Naive thymus-derived CD8-positive, alpha-beta T cell (primary cell): ENCODE results near the gene TMEM63B. TPM values are rescaled to one million over a fixed set of nuclear protein-coding genes. Genes with fewer than 3 reads are reported as not detected.
"Not testable (repeated sequence)": the region's sequence is repeated elsewhere in the genome, so short reads cannot be mapped to it uniquely, and the experiment has no call there.

ENCODE experiments used
- ATAC-seq, 2 donors: fragments of 150-1000 bp; cut with Tn5 transposase in 1 of 2; sonication (Bioruptor Pico), chemical (Tn5 transposase) in 1 of 2; 1 replicate in 1 of 2; 2 replicates in 1 of 2; pipeline ENCODE4 v1.10.0; 2021; ENCODE audit warnings: mild to moderate bottlenecking in 2 of 2, moderate library complexity in 2 of 2
- POLR2A ChIA-PET: fragments of 350-600 bp; sonication (Branson Sonifier 250); formaldehyde crosslinking; loops from one replicate; lab custom pipeline; 2021; ENCODE audit warnings: antibody characterized with exemption; lab: Charles Lee
- DNase-seq, 10 donors: peaks; one replicate each; pipeline versions ENCODE4 v3.0.0 to v3.0.0-alpha.2; 2020 to 2022
- H3K27ac Mint-ChIP-seq, 10 donors: one replicate each; pipeline ENCODE4 v1.8.0; 2020 to 2022; ENCODE audit warnings: mild to moderate bottlenecking in 10 of 10, mixed read lengths in 10 of 10, moderate library complexity in 4 of 10, inconsistent platforms in 1 of 10
- H3K27me3 Mint-ChIP-seq, 5 donors: one replicate each; pipeline ENCODE4 v1.8.0; 2021 to 2022; ENCODE audit warnings: mixed read lengths in 5 of 5
- H3K36me3 Mint-ChIP-seq, 3 donors: one replicate each; pipeline ENCODE4 v1.8.0; 2020 to 2022; ENCODE audit warnings: mixed read lengths in 3 of 3, mild to moderate bottlenecking in 2 of 3, inconsistent platforms in 1 of 3
- H3K4me1 Mint-ChIP-seq, 4 donors: one replicate each; pipeline ENCODE4 v1.8.0; 2021 to 2022; ENCODE audit warnings: mixed read lengths in 4 of 4
- H3K4me3 Mint-ChIP-seq, 10 donors: one replicate each; pipeline ENCODE4 v1.8.0; 2020 to 2022; ENCODE audit warnings: mild to moderate bottlenecking in 10 of 10, mixed read lengths in 10 of 10, moderate library complexity in 6 of 10, inconsistent platforms in 1 of 10
- H3K9me3 Mint-ChIP-seq, 9 donors: one replicate each; pipeline ENCODE4 v1.8.0; 2020 to 2022; ENCODE audit warnings: mixed read lengths in 9 of 9, mild to moderate bottlenecking in 3 of 9, inconsistent platforms in 1 of 9, moderate library complexity in 1 of 9
- polyA plus RNA-seq, 3 donors: library from polyadenylated mRNA; unstranded; fragments of 300-500 nt; fragmentation: Illumina TruSeq; gene quantifications; one replicate each; pipeline ENCODE4 v1.2.3, GENCODE V29; 2021
- total RNA-seq, 8 experiments: library from RNA in 2 of 8; stranded (reverse) in 2 of 8; gene quantifications; one replicate each; pipeline ENCODE4 v1.2.3 and lab custom pipeline; 2021 to 2026

The TMEM63B gene
- total and polyA plus RNA-seq, 5 experiments from 2014 or later: 0.26 to 15.9 (median 2.2) TPM

DNA sequence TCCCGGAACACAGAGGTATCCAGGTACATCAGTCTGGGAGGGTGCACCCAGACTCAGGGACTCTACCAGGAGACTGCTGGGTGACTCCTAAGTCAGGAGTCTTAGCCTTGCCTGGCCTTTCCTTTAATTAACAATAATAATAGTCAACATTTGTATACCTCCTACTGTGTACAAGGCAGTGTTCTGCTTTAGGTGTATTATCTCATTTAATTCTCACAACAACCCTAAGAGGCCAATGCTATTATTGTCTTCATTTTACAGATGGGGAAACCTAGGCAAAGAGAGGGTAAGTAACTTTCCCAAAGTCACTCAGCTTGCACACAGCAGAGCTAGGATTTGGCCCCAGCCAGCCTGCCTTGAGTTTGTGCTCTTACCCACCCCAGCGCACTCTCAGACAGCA lies 39.7 kb upstream of the TMEM63B start:
- Mint-ChIP-seq H3K27me3 (no peaks in the 10 kb centered on the region), H3K4me3 (no peak overlapping the region), H3K9me3 (no peaks in the 10 kb centered on the region), H3K4me1 (no peaks in the 10 kb centered on the region), H3K36me3 (peaks cover 0 to 2% (median 0%) of the 10 kb centered on the region in 3 donors), H3K27ac (no peak overlapping the region)
- DNase-seq (no peak), ATAC-seq (no peak)
- POLR2A ChIA-PET: no interaction called here

DNA sequence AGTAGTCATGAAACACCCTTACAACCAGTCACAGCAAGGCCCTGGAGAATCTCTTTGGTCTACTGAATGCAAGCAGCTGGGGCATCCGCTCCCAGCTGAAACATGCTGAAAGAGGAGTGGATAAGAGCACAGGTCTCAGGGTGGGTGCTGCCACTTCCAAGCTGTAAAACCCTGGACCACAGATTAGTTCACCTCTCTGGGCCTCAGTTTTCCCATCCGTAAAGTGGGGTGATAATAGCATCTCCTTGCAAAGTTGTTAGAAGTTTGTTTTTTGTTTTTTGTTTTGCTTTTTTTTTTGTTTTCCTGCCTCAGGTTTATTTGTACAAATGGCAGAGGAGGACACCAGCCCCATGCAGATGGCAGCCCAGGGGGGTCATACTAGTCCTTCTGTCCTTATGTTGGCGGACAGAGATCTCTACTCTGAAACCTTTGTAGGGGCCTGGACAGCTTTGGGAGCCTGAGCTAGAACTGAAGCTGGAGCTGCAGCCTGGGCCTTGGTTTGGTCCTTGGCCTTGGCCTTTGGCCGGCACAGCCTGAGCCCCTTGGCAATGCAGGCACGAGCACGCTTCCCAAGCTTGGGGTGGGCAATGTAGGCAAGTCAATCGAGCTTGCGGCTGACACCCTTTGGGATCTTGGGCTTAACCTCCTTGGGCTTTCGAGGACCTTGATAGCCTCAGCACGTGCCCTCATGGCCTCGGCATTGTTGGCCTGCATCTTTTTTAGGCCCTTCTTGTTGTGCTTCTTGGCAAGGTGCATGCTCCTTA lies 38.3 kb upstream of the TMEM63B start:
- H3K27me3 Mint-ChIP-seq: no peaks in the 10 kb centered on the region
- H3K9me3 Mint-ChIP-seq: no peaks in the 10 kb centered on the region
- no peaks in the 10 kb centered on the region for H3K4me1 Mint-ChIP-seq
- H3K4me3 Mint-ChIP-seq: no peak overlapping the region
- H3K36me3 Mint-ChIP-seq: peaks cover 0 to 2% (median 2%) of the 10 kb centered on the region in 3 donors
- no peak overlapping the region for H3K27ac Mint-ChIP-seq
- POLR2A ChIA-PET: no interaction called here
- DNase-seq (no peak), ATAC-seq (no peak)

DNA sequence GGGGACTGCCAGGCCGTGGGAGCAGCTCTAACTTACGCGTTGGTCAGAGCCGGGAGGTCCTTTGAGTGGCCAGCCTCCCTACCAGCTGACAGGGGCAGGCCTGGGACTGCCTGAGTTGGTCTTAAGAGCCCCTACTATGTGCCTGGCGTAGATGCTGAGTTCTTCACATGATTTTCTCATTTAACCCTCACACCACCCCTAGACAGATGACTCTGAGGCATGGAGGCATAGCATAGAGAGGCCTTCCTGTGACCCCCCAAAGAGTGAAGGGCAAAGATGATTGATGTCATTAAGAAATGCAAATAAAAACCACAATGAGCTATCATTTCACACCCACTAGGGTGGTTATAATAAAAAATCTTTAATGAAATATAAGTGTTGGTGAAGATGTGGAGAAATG lies 36.9 kb upstream of the TMEM63B start:
- Mint-ChIP-seq H3K36me3 (peaks cover 0 to 6% (median 2%) of the 10 kb centered on the region in 3 donors), H3K9me3 (no peaks in the 10 kb centered on the region), H3K4me3 (no peak overlapping the region), H3K27ac (no peak overlapping the region), H3K4me1 (peaks cover 0 to 4% (median 0%) of the 10 kb centered on the region in 4 donors), H3K27me3 (no peaks in the 10 kb centered on the region)
- DNase-seq: no peak
- POLR2A ChIA-PET: no interaction called here
- ATAC-seq: no peak

DNA sequence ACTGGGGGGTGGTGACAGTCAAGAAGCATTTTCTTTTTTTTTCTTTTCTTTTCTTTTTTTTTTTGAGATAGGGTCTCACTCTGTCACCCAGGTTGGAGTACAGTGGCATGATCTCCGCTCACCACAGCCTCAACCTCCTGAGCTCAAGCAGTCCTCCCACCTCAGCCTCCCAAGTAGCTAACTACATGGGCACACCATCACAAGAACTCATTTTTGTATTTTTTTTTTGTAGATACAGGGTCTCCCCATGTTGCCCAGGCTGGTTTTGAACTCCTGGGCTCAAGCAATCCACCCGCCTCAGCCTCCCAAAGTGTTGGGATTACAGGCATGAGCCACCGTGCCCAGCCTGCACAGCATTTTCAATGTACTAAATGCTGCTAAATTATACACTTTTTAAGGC lies 36.0 kb upstream of the TMEM63B start:
- H3K4me3 Mint-ChIP-seq, ATAC-seq, H3K27me3 Mint-ChIP-seq, H3K4me1 Mint-ChIP-seq, H3K9me3 Mint-ChIP-seq, DNase-seq, H3K36me3 Mint-ChIP-seq, POLR2A ChIA-PET: not testable (repeated sequence)
- peak overlapping the region in 2 of 10 donors; percentile 14 to 22 for H3K27ac Mint-ChIP-seq

DNA sequence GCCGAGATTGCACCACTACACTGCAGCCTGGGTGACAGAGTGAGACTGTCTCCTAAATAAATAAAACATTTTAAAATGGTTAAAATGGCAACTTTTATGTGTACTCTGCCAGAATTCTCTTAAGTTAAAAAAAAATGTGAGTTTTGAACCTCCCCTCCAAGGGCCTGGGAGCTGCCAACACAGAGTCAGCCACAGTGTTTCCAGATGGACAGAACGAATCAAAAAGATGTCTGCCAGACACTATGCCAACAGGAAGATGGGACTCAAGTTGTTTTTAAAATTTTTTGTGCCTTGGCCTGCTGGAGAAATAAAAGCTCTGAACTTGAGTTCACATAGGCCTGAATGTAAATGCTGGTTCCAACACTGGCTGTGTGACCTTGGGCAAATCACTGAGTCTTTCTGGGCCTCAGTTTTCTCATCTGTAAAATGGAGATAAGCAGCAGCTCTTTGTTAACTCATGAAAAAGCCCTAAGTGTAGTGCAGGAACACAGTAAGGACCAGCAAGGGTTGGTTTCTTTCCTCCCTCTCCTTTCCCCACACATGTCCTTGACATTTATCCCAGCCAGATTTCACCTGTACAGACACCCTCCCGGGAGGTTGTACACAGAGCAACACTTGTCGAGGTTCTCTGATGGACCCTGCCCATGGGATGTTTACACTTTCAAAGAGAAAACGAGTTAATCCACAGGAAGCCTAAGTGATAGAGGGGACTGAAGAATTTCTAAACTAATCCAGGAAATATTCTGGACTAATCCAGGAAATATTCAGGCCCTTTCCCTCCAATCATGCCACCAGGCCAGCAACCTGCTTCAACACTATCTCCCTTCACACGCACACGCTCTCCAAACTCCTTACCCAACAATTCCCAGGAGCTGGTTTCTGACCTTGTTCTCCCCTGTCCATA lies 35.1 kb upstream of the TMEM63B start:
- no peaks in the 10 kb centered on the region for H3K27me3 Mint-ChIP-seq
- peak overlapping the region in 2 of 10 donors; percentile 5 to 22 for H3K27ac Mint-ChIP-seq

DNA sequence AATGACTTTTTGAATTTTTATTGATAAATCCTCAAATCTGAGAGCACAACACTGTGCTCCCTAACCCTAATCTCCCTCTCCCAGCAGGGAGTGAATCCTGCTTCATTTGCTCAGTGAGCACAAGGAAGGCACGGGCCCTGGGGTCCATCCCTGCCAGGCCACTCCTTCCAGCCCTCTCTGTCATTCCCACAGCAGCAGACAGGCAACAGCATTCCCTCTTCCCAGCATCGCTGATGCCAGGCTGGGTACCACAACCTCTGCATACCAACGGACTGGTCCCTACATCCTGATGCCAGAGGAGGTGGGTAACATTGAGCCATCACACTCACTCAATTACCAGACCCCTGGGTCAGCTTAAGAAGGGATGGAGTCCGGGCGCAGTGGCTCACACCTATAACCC lies 34.3 kb upstream of the TMEM63B start:
- POLR2A ChIA-PET: no interaction called here
- H3K4me1 Mint-ChIP-seq: peaks cover 0 to 8% (median 0%) of the 10 kb centered on the region in 4 donors
- no peaks in the 10 kb centered on the region for H3K27me3 Mint-ChIP-seq
- H3K4me3 Mint-ChIP-seq: no peak overlapping the region
- DNase-seq (no peak), ATAC-seq (no peak)
- peaks cover 0 to 6% (median 2%) of the 10 kb centered on the region in 3 donors for H3K36me3 Mint-ChIP-seq
- H3K9me3 Mint-ChIP-seq: no peaks in the 10 kb centered on the region
- H3K27ac Mint-ChIP-seq: no peak overlapping the region

More for the DNA sequence above, 35.1 kb upstream of the TMEM63B start:
- Mint-ChIP-seq H3K36me3 (peaks cover 0 to 6% (median 2%) of the 10 kb centered on the region in 3 donors), H3K9me3 (no peaks in the 10 kb centered on the region), H3K4me1 (peaks cover 0 to 8% (median 0%) of the 10 kb centered on the region in 4 donors), H3K4me3 (no peak overlapping the region)
- DNase-seq (no peak), ATAC-seq (no peak)
- POLR2A ChIA-PET: no interaction called here

DNA sequence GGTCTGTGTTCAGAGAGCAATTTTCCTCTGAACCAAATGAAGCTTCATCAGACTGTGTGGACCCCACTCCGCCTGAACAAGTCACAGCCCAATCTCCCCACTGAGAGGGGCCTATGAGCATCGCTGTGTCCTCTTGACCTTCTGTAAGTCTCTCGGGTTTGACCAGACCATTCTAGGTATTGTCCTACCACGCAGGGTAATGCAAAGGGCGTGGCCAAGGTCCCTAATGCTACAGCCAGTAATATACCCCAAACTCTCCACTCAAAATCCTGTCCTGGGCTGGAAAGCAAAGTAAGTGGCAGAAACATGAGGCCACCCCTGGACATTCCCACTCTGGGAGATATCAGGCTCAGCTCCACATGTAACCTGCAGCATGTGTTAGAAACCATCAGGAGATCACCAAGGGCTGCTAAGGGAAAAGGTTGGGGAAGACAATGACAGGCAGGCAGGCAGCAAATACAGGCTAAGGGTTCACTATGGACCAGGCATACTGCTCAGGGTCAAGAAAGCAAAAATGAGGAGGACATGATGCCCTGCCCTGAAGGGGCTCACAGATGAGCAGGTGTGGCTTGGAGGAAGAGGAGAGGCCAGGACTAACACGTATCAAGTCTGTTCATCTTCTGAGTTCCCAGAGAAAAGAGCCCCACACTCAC lies 33.5 kb upstream of the TMEM63B start:
- Mint-ChIP-seq H3K4me3 (no peak overlapping the region), H3K27me3 (no peaks in the 10 kb centered on the region), H3K9me3 (no peaks in the 10 kb centered on the region), H3K4me1 (peaks cover 0 to 8% (median 0%) of the 10 kb centered on the region in 4 donors), H3K27ac (no peak overlapping the region), H3K36me3 (peaks cover 0 to 6% (median 0%) of the 10 kb centered on the region in 3 donors)
- no peak for DNase-seq
- POLR2A ChIA-PET: no interaction called here
- no peak for ATAC-seq

DNA sequence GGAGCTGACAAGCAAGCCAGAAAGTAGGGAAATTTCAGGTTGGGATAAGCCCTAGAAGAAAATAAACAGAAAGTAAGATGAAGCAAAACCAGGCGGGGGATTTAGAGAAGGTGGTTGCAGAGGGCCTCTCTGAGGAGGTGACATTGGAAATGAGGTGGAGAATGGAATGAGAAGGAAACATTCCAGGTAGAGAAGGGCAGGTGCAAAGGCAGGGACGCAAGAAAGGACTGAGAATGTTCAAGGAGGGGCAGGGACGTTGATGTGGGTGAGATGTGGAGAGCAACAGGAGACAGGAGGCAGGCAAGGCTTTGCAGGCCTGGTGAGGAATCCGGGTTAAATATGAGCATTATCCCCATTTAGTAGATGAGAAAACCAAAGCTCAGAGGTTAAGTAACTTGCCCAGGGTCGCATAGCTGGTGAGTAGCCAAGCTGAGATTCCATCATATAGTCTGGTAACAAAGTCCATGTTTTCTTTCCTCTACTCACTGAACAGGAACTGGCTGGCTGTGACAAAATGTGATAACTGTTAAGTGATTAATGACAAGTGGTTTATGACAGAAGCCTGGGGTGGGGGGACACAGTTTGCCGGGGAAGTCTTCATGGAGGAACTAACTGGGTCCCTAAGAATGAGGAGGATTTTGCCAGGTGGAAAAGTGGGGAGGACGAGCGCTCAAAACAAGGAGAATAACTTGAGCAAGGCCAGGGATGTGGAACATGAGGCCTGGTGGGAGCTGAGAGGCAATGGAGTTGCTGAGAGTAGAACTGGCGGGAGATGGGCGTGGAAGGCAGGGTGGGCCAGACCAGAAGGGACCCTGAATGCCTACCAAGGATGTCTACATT lies 32.7 kb upstream of the TMEM63B start:
- ATAC-seq (no peak), DNase-seq (no peak)
- no peaks in the 10 kb centered on the region for H3K9me3 Mint-ChIP-seq
- POLR2A ChIA-PET: no interaction called here
- H3K36me3 Mint-ChIP-seq: peaks cover 0 to 9% (median 0%) of the 10 kb centered on the region in 3 donors
- H3K27me3 Mint-ChIP-seq: no peaks in the 10 kb centered on the region
- H3K27ac Mint-ChIP-seq: peak overlapping the region in 2 of 10 donors; percentile 29 to 44
- peaks cover 0 to 8% (median 0%) of the 10 kb centered on the region in 4 donors for H3K4me1 Mint-ChIP-seq
- H3K4me3 Mint-ChIP-seq: no peak overlapping the region

DNA sequence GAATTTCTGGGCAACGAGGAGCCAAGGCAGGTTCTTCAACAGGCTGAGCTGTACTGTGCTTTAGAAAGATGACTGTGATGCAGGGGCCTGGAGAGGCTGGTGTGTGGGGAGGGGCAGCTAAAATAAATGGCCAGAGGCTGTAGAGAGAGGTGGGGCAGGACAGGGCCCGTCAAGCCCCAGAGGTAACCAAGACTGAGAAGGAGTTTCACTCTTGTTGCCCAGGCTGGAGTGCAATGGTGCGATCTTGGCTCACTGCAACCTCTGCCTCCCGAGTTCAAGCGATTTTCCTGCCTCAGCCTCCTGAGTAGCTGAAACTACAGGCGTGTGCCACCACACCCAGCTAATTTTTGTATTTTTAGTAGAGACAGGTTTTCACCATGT lies 32.1 kb upstream of the TMEM63B start:
- H3K4me3 Mint-ChIP-seq: not testable (repeated sequence)

DNA sequence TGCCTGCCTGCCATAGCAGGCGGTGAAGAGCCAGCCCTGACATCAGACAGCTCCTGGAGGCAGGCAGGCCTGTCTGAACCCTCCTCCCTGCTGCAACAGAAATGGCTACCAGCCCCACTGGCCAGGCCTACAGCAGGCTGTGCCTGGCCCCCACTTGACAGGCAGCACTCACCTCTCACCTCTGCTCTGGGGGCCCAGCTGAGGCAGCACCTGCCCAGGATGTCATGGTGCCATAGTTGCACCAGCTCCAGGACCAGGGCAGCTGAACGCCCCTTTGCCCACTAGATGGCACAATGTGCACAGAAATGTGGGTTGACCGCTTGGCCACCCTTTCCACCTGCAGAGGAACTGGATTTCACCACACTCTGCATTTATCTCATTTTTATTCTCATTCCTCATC lies 30.7 kb upstream of the TMEM63B start:
- POLR2A ChIA-PET: interaction anchor here (1.1 kb wide), 1 partner anchor 56 kb away, joined by 4 read pairs; no protein-coding TSS in a partner anchor
- Mint-ChIP-seq H3K27me3 (no peaks in the 10 kb centered on the region), H3K27ac (peak overlapping the region in 3 of 10 donors; percentile 8 to 58 (median 53)), H3K9me3 (no peaks in the 10 kb centered on the region), H3K4me3 (no peak overlapping the region), H3K4me1 (peaks cover 0 to 10% (median 1%) of the 10 kb centered on the region in 4 donors), H3K36me3 (peaks cover 0 to 10% (median 0%) of the 10 kb centered on the region in 3 donors)
- ATAC-seq (peak; percentile 95 to 97), DNase-seq (peak; percentile 49 to 85 (median 72))

More for the DNA sequence above, 32.1 kb upstream of the TMEM63B start:
- H3K36me3 Mint-ChIP-seq, ATAC-seq, DNase-seq, H3K9me3 Mint-ChIP-seq, H3K4me1 Mint-ChIP-seq, POLR2A ChIA-PET, H3K27me3 Mint-ChIP-seq: not testable (repeated sequence)
- peak overlapping the region in 1 of 10 donors; percentile 29 for H3K27ac Mint-ChIP-seq

DNA sequence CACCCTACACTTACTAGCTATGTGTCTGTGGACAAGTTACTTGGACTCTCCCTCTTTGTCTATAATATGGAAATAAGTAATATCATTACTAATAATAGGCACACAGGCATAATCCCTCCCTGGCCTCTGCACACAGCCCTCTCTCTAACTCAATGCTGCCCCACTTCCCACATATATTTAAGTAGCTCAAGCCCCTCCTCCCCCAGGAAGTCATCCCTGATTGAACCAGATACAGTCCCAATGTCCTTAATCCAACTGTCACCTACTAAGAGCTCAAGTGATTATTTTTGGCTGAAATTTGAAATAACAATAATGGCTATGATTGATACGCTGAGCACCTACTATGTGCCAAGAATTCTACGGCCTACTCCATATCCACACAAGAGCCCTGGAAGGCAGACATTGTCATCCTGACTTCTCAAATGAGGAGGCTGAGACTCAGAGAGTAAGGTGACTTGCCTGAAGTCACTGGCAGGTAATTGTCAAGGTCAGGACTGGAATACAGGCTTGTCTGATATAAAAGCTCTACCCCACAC lies 29.5 kb upstream of the TMEM63B start:
- peaks cover 6 to 21% (median 12%) of the 10 kb centered on the region in 4 donors for H3K4me1 Mint-ChIP-seq
- H3K4me3 Mint-ChIP-seq: no peak overlapping the region
- H3K9me3 Mint-ChIP-seq: no peaks in the 10 kb centered on the region
- DNase-seq: no peak
- peaks cover 0 to 12% (median 0%) of the 10 kb centered on the region in 3 donors for H3K36me3 Mint-ChIP-seq
- no peaks in the 10 kb centered on the region for H3K27me3 Mint-ChIP-seq
- ATAC-seq: no peak
- H3K27ac Mint-ChIP-seq: peak overlapping the region in 3 of 10 donors; percentile 1 to 70 (median 49)
- POLR2A ChIA-PET: no interaction called here
